Inflammatory macrophage treated with lipopolysaccharide for 4 hours (primary cell): ENCODE data around the gene CCNH.
A peak's percentile ranks its signal among the peaks of the same experiment; 100 is the strongest.

ENCODE experiments used
- DNase-seq: peaks from one replicate; pipeline ENCODE4 v3.0.0-alpha.2; 2020

The CCNH gene

GRCh38 chr5:87401626-87402025, 11.1 kb downstream of the CCNH start:
- DNase-seq, result no peak

- peak; percentile 47 for DNase-seq
Measured at GRCh38 chr5:87400305-87400899, 12.3 kb downstream of the CCNH start.

- peak; percentile 68 for DNase-seq
Measured at GRCh38 chr5:87399720-87400119, 13.0 kb downstream of the CCNH start.

GRCh38 chr5:87398981-87399614, 13.6 kb downstream of the CCNH start:
- DNase-seq, result no peak

- peak; percentile 45 for DNase-seq
Measured at GRCh38 chr5:87394411-87395165, 18.1 kb downstream of the CCNH start.

GRCh38 chr5:87393331-87393730, 19.4 kb downstream of the CCNH start:
- DNase-seq, result no peak

GRCh38 chr5:87392801-87393200, 19.9 kb downstream of the CCNH start:
- DNase-seq, result no peak

GRCh38 chr5:87392170-87392569, 20.6 kb downstream of the CCNH start:
- DNase-seq, result no peak

GRCh38 chr5:87390576-87391199, 22.0 kb downstream of the CCNH start:
- DNase-seq, result no peak

GRCh38 chr5:87390075-87390474, 22.7 kb downstream of the CCNH start:
- DNase-seq, result no peak

GRCh38 chr5:87389296-87390034, 23.3 kb downstream of the CCNH start:
- DNase-seq, result no peak

GRCh38 chr5:87388129-87388528, 24.6 kb downstream of the CCNH start:
- DNase-seq, result no peak

GRCh38 chr5:87385802-87386201, 26.9 kb downstream of the CCNH start:
- no peak for DNase-seq

- no peak for DNase-seq
Measured at GRCh38 chr5:87383216-87383615, 29.5 kb downstream of the CCNH start.

GRCh38 chr5:87382224-87382623, 30.5 kb downstream of the CCNH start:
- no peak for DNase-seq

- DNase-seq, result no peak
Measured at GRCh38 chr5:87372705-87373104, 40.0 kb downstream of the CCNH start.

GRCh38 chr5:87369431-87369830, 43.3 kb downstream of the CCNH start:
- no peak for DNase-seq

- DNase-seq, result no peak
Measured at GRCh38 chr5:87368601-87369000, 44.1 kb downstream of the CCNH start.

GRCh38 chr5:87367243-87367642, 45.5 kb downstream of the CCNH start:
- no peak for DNase-seq

- peak; percentile 53 for DNase-seq
Measured at GRCh38 chr5:87361536-87362213, 51.1 kb downstream of the CCNH start.

- DNase-seq, result no peak
Measured at GRCh38 chr5:87361031-87361445, 51.7 kb downstream of the CCNH start.

GRCh38 chr5:87360132-87360531, 52.6 kb downstream of the CCNH start:
- no peak for DNase-seq
